ENCODE results near the gene PCSK5. TPM values are rescaled to one million over a fixed set of nuclear protein-coding genes. Genes with fewer than 3 reads are reported as not detected.

Gene PCSK5
- total RNA-seq, 6 experiments from 2014 or later: 1.4 to 5.8 (median 3.5) TPM

DNA sequence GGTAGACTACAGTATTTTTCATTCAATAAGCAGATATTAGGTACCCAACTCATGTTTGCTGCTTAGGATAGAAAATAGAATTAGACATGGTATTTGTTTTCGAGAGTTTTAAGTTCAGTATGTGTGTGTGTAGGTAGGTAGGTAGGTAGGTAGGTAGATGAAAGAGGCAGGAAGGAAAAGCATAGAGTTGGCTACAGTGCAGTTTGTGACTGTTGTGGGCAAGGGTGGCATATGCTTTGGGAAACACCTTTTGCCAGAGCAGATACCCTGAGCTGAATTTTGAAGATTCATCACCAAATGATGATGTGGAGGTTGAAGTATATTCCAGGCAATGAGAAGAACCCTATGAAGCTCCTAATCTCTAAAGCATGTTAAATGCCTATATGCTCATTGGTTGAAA, 20.0 kb upstream of the PCSK5 start:
- no peak for DNase-seq
- no peak for ATAC-seq
- intact Hi-C loops (cut with DNase I): no loop called here

DNA sequence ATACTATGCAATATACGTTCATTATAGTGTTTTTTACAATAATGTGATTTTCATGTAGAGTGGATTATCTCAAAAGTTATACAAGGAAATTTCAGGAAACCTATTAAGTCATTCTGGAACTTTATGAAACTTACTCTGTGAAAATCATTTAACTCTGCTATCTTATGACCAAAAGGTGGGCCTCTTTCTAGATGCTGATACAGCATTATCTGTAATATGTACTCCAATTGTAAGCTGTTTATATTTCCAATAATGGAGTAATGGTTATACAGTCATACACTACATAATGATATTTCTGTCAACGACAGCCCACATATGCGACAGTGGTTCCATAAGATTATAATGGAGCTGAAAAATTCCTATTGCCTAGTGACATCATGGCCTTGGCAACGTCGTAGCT, 18.8 kb upstream of the PCSK5 start:
- Histone ChIP-seq H3K9me3 (no peaks in the 10 kb centered on the region), H3K36me3 (no peaks in the 10 kb centered on the region), H3K4me1 (no peaks in the 10 kb centered on the region), H3K4me3 (no peak overlapping the region), H3K27me3 (no peaks in the 10 kb centered on the region), H3K27ac (no peak overlapping the region)
- intact Hi-C loops (cut with DNase I): no loop called here
- 74% methylated on average over 5 of the region's 5 CpGs for WGBS (ENCODE audit: insufficient coverage, low coverage, low lambda C conversion rate, missing lambda C conversion rate)
- no peak for DNase-seq
- no peak for TF ChIP-seq POLR2A (IDR thresholded peaks at IDR 0.05)
- TF ChIP-seq, protein P1, sequence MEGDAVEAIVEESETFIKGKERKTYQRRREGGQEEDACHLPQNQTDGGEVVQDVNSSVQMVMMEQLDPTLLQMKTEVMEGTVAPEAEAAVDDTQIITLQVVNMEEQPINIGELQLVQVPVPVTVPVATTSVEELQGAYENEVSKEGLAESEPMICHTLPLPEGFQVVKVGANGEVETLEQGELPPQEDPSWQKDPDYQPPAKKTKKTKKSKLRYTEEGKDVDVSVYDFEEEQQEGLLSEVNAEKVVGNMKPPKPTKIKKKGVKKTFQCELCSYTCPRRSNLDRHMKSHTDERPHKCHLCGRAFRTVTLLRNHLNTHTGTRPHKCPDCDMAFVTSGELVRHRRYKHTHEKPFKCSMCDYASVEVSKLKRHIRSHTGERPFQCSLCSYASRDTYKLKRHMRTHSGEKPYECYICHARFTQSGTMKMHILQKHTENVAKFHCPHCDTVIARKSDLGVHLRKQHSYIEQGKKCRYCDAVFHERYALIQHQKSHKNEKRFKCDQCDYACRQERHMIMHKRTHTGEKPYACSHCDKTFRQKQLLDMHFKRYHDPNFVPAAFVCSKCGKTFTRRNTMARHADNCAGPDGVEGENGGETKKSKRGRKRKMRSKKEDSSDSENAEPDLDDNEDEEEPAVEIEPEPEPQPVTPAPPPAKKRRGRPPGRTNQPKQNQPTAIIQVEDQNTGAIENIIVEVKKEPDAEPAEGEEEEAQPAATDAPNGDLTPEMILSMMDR (IDR thresholded peaks at IDR 0.05): no peak
- ATAC-seq: no peak

More for the DNA sequence above, 20.0 kb upstream of the PCSK5 start:
- H3K9me3 ChIP-seq: no peaks in the 10 kb centered on the region
- WGBS (ENCODE audit: insufficient coverage, low coverage, low lambda C conversion rate, missing lambda C conversion rate): 83% methylated on average over 1 of the region's 1 CpG
- no peak overlapping the region for H3K27ac ChIP-seq
- no peaks in the 10 kb centered on the region for H3K36me3 ChIP-seq
- H3K4me3 ChIP-seq: no peak overlapping the region
- H3K27me3 ChIP-seq: no peaks in the 10 kb centered on the region
- no peak for TF ChIP-seq POLR2A (IDR thresholded peaks at IDR 0.05)
- TF ChIP-seq, protein P1 (IDR thresholded peaks at IDR 0.05): no peak
- H3K4me1 ChIP-seq: no peaks in the 10 kb centered on the region

DNA sequence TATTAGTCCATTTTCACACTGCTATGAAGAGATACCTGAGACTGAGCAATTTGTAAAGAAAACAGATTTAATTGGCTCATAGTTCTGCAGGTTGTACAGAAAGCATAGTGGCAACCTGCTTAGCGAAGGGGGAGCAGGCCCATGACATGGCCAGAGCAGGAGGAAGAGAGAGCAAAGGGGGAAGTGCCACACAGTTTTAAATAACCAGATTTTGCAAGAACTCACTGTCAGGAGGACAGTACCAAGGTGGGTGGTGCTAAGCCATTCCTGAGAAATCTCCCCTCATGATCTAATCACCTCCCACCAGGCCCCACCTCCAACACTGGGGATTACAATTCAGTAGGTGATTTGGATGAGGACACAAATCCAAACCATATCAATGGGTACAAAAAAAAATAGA, 16.8 kb upstream of the PCSK5 start:
- no peaks in the 10 kb centered on the region for H3K9me3 ChIP-seq
- no peaks in the 10 kb centered on the region for H3K36me3 ChIP-seq
- intact Hi-C loops (cut with DNase I): no loop called here
- no peaks in the 10 kb centered on the region for H3K4me1 ChIP-seq
- ATAC-seq (peak in 3 of 4 donors; percentile 49 to 69 (median 66)), DNase-seq (no peak)
- H3K27me3 ChIP-seq: no peaks in the 10 kb centered on the region
- H3K27ac ChIP-seq: no peak overlapping the region
- no peak overlapping the region for H3K4me3 ChIP-seq
- WGBS (ENCODE audit: insufficient coverage, low coverage, low lambda C conversion rate, missing lambda C conversion rate): 67% methylated on average over 1 of the region's 1 CpG
- TF ChIP-seq, protein P1 (IDR thresholded peaks at IDR 0.05): no peak
- no peak for TF ChIP-seq POLR2A (IDR thresholded peaks at IDR 0.05)

DNA sequence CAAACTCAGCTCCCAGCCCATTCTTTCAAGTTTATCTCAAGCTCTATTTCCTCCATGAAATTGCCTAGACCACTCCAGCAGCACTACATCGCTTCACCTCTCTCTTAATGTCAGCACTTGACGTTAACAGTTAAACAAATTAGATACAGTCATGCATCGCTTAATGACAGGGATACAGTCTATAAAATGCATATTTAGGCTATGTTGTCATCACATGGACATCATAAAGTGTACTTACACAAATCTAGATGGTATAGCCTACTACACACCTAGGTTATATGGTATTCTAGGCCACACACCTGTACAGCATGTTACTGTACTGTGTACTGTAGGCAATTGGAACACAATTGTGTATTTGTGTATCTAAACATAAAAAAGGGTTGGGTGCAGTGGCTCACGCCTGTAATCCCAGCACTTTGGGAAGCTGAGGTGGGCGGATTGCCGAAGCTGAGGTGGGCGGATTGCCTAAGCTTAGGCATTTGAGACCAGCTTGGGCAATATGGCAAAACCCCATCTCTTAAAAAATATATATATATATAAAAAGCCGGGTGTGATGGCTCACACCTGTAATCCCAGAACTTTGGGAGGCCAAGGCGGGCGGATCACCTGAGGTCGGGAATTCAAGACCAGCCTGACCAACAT, 13.4 kb upstream of the PCSK5 start:
- TF ChIP-seq, protein P1 (IDR thresholded peaks at IDR 0.05): no peak
- no peak for TF ChIP-seq POLR2A (IDR thresholded peaks at IDR 0.05)
- no peaks in the 10 kb centered on the region for H3K9me3 ChIP-seq
- intact Hi-C loops (cut with DNase I): no loop called here
- H3K36me3 ChIP-seq: no peaks in the 10 kb centered on the region
- no peak overlapping the region for H3K27ac ChIP-seq
- H3K4me3 ChIP-seq: no peak overlapping the region
- ATAC-seq: no peak
- no peaks in the 10 kb centered on the region for H3K4me1 ChIP-seq
- DNase-seq: no peak
- WGBS (ENCODE audit: insufficient coverage, low coverage, low lambda C conversion rate, missing lambda C conversion rate): 82% methylated on average over 9 of the region's 11 CpGs
- no peaks in the 10 kb centered on the region for H3K27me3 ChIP-seq

All from right lobe of liver (tissue), 6 donors.